Stimulated activated CD4-positive, alpha-beta T cell treated with anti-CD3 and anti-CD28 coated beads, Interleukin-2, amount 100 ng/mL, for 24 hours (primary cell): ENCODE results near the gene KLRD1.
"Not testable (repeated sequence)": the region's sequence is repeated elsewhere in the genome, so short reads cannot be mapped to it uniquely, and the experiment has no call there.

Experiments used
- DNase-seq, 2 donors: peaks; one replicate each; pipeline ENCODE4 v3.0.0-alpha.2; 2020

KLRD1 gene

GRCh38 chr12:10339053-10339840, 31.6 kb downstream of the KLRD1 start:
- DNase-seq: no peak

DNA sequence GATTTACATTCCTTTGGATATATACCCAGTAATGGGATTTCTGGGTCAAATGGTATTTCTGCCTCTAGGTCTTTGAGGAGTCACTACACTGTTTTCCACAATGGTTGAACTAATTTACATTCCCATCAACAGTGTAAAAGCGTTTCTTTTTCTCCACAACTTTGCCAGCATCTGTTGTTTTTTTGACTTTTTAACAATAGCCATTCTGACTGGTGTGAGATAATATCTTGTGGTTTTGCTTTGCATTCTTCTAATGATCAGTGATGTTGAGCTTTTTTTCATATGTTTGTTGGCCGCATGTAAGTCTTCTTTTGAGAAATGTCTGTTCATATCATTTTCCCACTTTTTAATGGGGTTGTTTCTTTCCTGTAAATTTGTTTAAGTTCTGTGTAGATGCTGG, 33.3 kb downstream of the KLRD1 start:
- not testable (repeated sequence) for DNase-seq

GRCh38 chr12:10341892-10342509, 34.3 kb downstream of the KLRD1 start:
- DNase-seq: no peak

DNA sequence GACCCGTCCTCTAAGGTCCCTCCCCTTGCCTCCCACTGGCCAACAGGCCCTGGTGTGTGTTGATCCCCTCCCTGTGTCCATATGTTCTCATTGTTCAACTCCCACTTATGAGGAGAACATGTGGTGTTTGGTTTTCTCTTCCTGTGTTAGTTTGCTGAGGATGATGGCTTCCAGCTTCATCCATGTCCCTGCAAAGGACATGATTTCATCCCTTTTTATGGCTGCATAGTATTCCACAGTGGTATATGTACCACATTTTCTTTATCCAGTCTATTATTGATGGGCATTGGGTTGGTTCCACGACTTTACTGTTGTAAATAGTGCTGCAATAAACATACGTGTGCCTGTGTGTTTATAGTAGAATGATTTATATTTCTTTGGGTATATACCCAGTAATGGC, 43.8 kb downstream of the KLRD1 start:
- not testable (repeated sequence) for DNase-seq

DNA sequence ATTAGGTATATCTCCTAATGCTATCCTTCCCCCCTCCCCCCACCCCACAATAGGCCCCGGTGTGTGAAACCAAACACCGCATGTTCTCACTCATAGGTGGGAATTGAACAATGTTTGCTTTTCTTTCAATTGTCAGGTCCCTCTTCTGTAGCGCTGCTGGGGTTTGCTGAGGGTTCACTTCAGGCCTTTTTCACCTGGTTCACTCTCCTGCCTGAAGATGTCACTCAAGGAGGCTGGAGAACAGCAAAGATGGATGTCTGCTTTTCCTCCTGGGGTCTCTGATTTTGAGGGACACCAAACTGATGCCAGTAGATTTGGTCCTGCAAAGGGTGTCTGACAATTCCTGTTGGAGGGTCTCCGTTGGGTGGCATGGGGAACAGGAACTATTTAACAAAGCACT, 46.4 kb downstream of the KLRD1 start:
- DNase-seq: no peak

GRCh38 chr12:10354502-10354901, 46.8 kb downstream of the KLRD1 start:
- no peak for DNase-seq

GRCh38 chr12:10358131-10358530, 50.5 kb downstream of the KLRD1 start:
- DNase-seq: no peak

- DNase-seq: no peak
Measured at GRCh38 chr12:10358969-10359368, 51.3 kb downstream of the KLRD1 start.

DNA sequence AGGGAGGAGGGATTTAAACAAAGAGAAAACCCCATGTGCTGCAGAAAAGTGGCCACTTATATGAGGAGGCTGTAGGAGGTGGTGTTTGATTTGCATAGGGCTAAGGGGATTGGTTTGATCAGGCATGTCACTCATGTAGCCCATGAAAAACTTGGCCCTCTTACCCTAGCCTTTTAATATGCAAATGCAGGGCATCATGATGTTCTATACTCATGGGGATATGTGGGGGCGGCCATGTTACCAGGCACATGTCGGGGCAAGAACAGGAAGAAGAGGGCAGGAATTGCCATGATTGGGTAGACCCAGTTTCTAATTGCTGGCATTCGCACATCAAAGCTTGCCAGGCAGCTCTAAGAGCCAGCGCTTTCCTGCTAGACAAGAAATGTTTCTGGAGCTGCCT, 53.4 kb downstream of the KLRD1 start:
- DNase-seq: no peak

DNA sequence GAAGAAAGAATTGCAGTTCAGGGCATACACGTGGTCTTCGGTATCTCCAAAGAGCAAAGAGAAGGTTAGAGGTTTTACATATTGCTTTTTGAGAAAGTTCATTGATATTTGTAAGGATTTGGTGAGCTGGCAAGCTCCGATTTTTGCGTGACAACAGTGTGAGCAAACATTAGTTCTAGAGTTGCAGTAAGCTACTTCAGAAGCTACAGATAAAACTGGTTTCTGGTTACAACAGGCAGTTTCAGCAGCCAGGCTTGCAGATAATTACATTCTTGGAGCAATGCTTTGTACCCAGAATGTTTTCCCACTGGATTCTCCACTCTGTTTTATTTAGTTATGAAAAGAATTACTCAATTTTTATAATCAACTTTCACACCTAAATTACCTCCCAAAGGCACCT, 54.0 kb downstream of the KLRD1 start:
- no peak for DNase-seq

DNA sequence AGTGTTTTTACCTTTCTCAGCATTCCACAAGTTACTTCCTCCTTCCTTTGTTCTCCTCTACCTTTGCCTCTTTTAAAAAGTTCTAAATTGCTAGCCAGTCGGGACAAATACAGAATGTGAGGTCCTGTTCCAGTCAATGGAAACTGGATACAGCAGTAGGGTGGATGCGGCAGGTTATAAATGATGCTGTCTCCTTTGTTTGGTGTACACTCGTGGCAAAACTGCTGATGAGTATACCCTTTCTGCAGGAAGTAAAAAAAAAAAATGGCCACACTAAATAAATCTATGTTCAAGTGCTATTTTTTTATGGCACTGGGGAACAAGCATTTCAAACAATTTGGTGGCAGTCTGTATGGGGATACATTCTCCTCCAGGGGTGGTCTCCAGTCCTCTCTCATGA, 54.7 kb downstream of the KLRD1 start:
- DNase-seq: no peak

DNA sequence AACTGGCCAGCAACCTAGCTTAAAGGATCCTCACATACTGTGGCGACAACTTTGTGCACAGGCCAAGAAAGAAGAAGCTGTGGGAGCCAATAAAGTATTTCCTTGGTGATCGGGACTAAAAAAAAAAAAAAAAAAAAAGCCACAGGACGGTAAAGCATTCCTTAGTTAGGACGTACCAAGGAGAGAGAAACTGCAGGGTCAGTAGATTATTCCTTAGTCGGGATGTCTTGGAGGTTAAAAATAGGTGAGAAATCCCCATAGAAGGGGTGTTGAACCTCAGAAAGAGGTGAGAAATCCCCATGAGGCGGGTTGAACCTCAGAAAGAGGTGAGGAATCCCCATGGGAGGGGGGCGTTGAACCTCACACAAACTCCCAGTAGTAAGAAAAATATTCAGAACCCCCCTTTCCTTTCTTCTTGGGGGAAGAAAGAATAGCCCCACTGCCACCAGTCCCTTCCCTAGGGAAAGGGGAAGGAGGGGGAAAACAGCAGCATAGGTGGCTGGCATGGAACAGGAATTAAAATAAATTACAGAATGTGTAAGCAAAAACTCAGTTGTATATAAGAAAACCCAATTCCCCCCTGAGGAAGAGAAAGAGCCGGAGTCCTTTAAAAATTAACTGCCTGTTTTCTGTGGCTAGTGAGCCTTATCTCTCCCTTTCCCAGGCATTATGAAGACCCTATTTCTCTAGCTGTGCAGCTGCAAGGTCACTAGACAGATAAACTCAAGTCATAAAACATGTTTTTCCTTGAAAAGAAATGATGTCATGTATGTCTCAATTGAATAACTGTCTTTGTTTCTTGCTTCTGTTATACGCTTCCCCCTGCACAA, 55.4 kb downstream of the KLRD1 start:
- DNase-seq: no peak

GRCh38 chr12:10363658-10363913, 55.9 kb downstream of the KLRD1 start:
- DNase-seq: no peak

GRCh38 chr12:10363914-10364814, 56.5 kb downstream of the KLRD1 start:
- peak in 1 of 2 donors; percentile 25 for DNase-seq

GRCh38 chr12:10364815-10365622, 57.3 kb downstream of the KLRD1 start:
- peak; percentile 44 to 56 for DNase-seq

DNA sequence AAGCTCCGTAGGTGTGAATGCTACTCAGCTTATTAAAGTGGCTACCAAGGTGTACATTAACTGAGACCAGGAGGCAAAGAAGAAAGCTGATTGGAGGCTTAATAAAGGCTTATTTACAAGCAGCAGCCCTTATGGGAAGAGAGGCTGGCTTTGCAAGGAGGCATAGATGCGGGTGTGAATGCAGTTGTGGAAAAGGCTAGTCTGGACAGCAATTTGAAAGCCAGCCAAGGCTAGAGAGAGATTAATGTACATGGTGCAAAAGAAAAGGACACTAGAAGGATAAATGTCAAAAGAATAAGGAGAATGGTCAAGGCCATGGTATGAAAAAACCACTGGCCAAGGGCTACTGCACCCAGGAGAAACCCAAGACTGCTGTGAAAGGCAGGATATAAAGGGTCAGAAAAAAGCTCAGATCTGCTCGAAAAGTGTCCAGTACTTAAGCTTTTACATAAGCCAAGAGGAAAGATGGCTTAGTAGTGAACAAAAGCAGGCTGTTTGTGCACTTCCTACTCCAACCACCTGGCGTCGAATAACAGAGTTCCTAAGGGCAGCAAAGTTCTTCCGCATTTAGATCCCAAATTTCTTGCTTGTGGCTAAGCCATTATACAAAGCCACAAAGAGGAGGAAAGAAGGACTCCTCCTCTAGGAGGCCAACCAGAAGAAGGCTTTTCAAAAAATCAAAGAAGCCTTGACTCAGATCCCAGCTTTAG, 58.2 kb downstream of the KLRD1 start:
- no peak for DNase-seq

- no peak for DNase-seq
Measured at GRCh38 chr12:10366875-10367274, 59.2 kb downstream of the KLRD1 start.

- not testable (repeated sequence) for DNase-seq
Measured at GRCh38 chr12:10367714-10368113, 60.0 kb downstream of the KLRD1 start.

GRCh38 chr12:10368206-10369171, 60.8 kb downstream of the KLRD1 start:
- DNase-seq: no peak
